IMR-90 (cell line): ENCODE data around the gene ZNF774. TPM values are rescaled to one million over a fixed set of nuclear protein-coding genes. Genes with fewer than 3 reads are reported as not detected.

Experiments
- ATAC-seq: fragments of 200-7000 bp; cut with Tn5 transposase; 2 replicates; pipeline ENCODE4 v1.9.1; 2020; ENCODE audit warnings: low read depth, mild to moderate bottlenecking, moderate library complexity
- BruUV-seq: library from RNA; stranded (reverse); fragments of 400-500 nt; replicated peaks from 2 replicates; lab custom pipeline; 2021; lab: Mats Ljungman, UMichigan
- CTCF ChIA-PET: fragments of 300-600 bp; formaldehyde crosslinking; extraction: SDS; loops from one replicate; lab custom pipeline; 2021; ENCODE audit warnings: antibody characterized with exemption; lab: Yijun Ruan, JAX
- POLR2A ChIA-PET: fragments of 300-600 bp; sonication (Branson Sonifier 250); formaldehyde crosslinking; loops from one replicate; lab custom pipeline; 2022; ENCODE audit warnings: antibody characterized with exemption; ENCODE audit not compliant: unreplicated experiment; lab: Charles Lee
- DNase-seq: peaks from one replicate; pipeline ENCODE4 v3.0.0; 2013
- H2AFZ ChIP-seq: replicated peaks from 2 replicates; pipeline ENCODE3; 2013; ENCODE audit warnings: low read length, mild to moderate bottlenecking; ENCODE audit not compliant: poor library complexity
- H2AK5ac ChIP-seq: 2 replicates; pipeline ENCODE4 v1.6.1; 2013; ENCODE audit warnings: low read depth, low read length, inconsistent platforms
- H2AK9ac ChIP-seq: replicated peaks from 2 replicates; pipeline ENCODE3; 2013; ENCODE audit warnings: mild to moderate bottlenecking, low read depth, low read length, moderate library complexity; ENCODE audit not compliant: poor library complexity
- H2BK120ac ChIP-seq: 2 replicates; pipeline ENCODE4 v1.6.1; 2013; ENCODE audit warnings: low read depth, low read length, inconsistent platforms
- H2BK15ac ChIP-seq: 3 replicates; pipeline ENCODE4 v1.6.1; 2013; ENCODE audit warnings: low read depth, low read length, inconsistent platforms
- H2BK20ac ChIP-seq: 2 replicates; pipeline ENCODE4 v1.6.1; 2013; ENCODE audit warnings: low read depth, mild to moderate bottlenecking, inconsistent platforms, low read length, moderate library complexity
- H2BK5ac ChIP-seq: 2 replicates; pipeline ENCODE4 v1.6.1; 2013; ENCODE audit warnings: mild to moderate bottlenecking, low read depth, low read length, inconsistent platforms; ENCODE audit not compliant: poor library complexity, severe bottlenecking
- H3K14ac ChIP-seq: replicated peaks from 2 replicates; pipeline ENCODE4 v1.6.1; 2013; ENCODE audit warnings: low read depth, low read length, inconsistent platforms
- H3K18ac ChIP-seq: 2 replicates; pipeline ENCODE4 v1.6.1; 2013; ENCODE audit warnings: low read depth, low read length, control low read depth
- H3K23ac ChIP-seq: 2 replicates; pipeline ENCODE4 v1.6.1; 2013; ENCODE audit warnings: low read depth, low read length, inconsistent platforms
- H3K27ac ChIP-seq: 2 replicates; pipeline ENCODE4 v1.5.1; 2013; ENCODE audit warnings: mild to moderate bottlenecking, control low read depth, low read length; ENCODE audit not compliant: insufficient read depth
- H3K27me3 ChIP-seq: 2 replicates; pipeline ENCODE4 v1.6.1; 2013; ENCODE audit warnings: low read length; ENCODE audit not compliant: control insufficient read depth, insufficient read depth
- H3K36me3 ChIP-seq: 2 replicates; pipeline ENCODE4 v1.6.1; 2013; ENCODE audit warnings: low read length, mixed read lengths; ENCODE audit not compliant: control insufficient read depth, insufficient read depth
- H3K4ac ChIP-seq: 2 replicates; pipeline ENCODE4 v1.6.1; 2013; ENCODE audit warnings: low read depth, low read length, inconsistent platforms
- H3K4me1 ChIP-seq: 2 replicates; pipeline ENCODE4 v1.6.1; 2013; ENCODE audit warnings: low read length, mixed read lengths; ENCODE audit not compliant: control insufficient read depth, insufficient read depth
- H3K4me2 ChIP-seq: 2 replicates; pipeline ENCODE4 v1.6.1; 2013; ENCODE audit warnings: low read depth, mild to moderate bottlenecking, control low read depth, low read length, moderate library complexity
- H3K4me3 ChIP-seq: 2 replicates; pipeline ENCODE4 v1.5.1; 2013; ENCODE audit warnings: low read depth, mild to moderate bottlenecking, control low read depth, low read length, moderate library complexity; ENCODE audit not compliant: insufficient read depth
- H3K56ac ChIP-seq: 2 replicates; pipeline ENCODE4 v1.6.1; 2013; ENCODE audit warnings: low read length, inconsistent platforms; ENCODE audit not compliant: insufficient read depth; ENCODE audit errors: extremely low read depth
- H3K79me1 ChIP-seq, 2 experiments: 2 replicates each; pipeline ENCODE4 v1.6.1; 2013; ENCODE audit warnings: low read length in 2 of 2, inconsistent platforms in 1 of 2, low read depth in 1 of 2
- H3K9ac ChIP-seq: 2 replicates; pipeline ENCODE4 v1.6.1; 2013; ENCODE audit warnings: low read depth, low read length, control low read depth
- H3K9me1 ChIP-seq: 2 replicates; pipeline ENCODE4 v1.6.1; 2013; ENCODE audit warnings: low read length, inconsistent platforms; ENCODE audit not compliant: insufficient read depth
- H3K9me3 ChIP-seq: 2 replicates; pipeline ENCODE4 v1.6.1; 2013; ENCODE audit warnings: low read length; ENCODE audit not compliant: control insufficient read depth, insufficient read depth
- H4K20me1 ChIP-seq: 2 replicates; pipeline ENCODE4 v1.6.1; 2013; ENCODE audit warnings: low read length, inconsistent platforms; ENCODE audit not compliant: insufficient read depth
- H4K5ac ChIP-seq: 2 replicates; pipeline ENCODE4 v1.6.1; 2013; ENCODE audit warnings: mild to moderate bottlenecking, low read depth, low read length, control low read depth
- H4K8ac ChIP-seq, 2 experiments: 2 replicates each; pipeline ENCODE4 v1.6.1; 2013; ENCODE audit warnings: low read depth in 2 of 2, low read length in 2 of 2, control low read depth in 1 of 2, inconsistent platforms in 1 of 2
- H4K91ac ChIP-seq: 2 replicates; pipeline ENCODE4 v1.6.1; 2013; ENCODE audit warnings: low read depth, low read length, inconsistent platforms; ENCODE audit not compliant: insufficient read depth
- CEBPB ChIP-seq: IDR thresholded peaks from 2 replicates; pipeline ENCODE4 v1.6.1; 2012; ENCODE audit warnings: low read depth, low read length, improper control_type of control experiment
- WGBS, 2 experiments: methylation state at CpG; one replicate each; pipeline versions ENCODE4 v1.1.5 to v1.1.7; 2013; ENCODE audit warnings: missing lambda C conversion rate in 2 of 2; ENCODE audit not compliant: insufficient read length in 1 of 2; ENCODE audit errors: extremely low coverage in 2 of 2; 5-methylcytosine and 5-hydroxymethylcytosine counted together
- dilution Hi-C: fragments of 300-500 bp; cut with HindIII; formaldehyde crosslinking; loops from one replicate; pipeline ENCODE4 v1.14.3; 2018; ENCODE audit warnings: low sequenced_read_pairs; ENCODE audit not compliant: unreplicated experiment
- in situ Hi-C: fragments of 300-500 bp; cut with MboI; formaldehyde crosslinking; loops from 3 replicates; pipeline ENCODE4 v1.14.3; 2019; ENCODE audit warnings: low sequenced_read_pairs, inconsistent platforms, mixed read lengths
- intact Hi-C: fragments of 100-400 bp; cut with micrococcal nuclease; formaldehyde crosslinking; loops from 2 replicates; pipeline ENCODE4 v1.10.0; 2022
- polyA plus RNA-seq, 3 experiments: library from polyadenylated mRNA; depleted of rRNA; stranded (reverse); fragments of >200 nt; gene quantifications; 2 replicates each; pipeline ENCODE4 v1.2.3, GENCODE V29; 2012; ENCODE audit warnings: low replicate concordance in 1 of 3
- total RNA-seq: library from RNA; depleted of rRNA; stranded (reverse); fragments of >200 nt; gene quantifications from 2 replicates; pipeline ENCODE4 v1.2.3, GENCODE V29; 2012
- TF ChIP-seq, protein P1 (sequence below): fragments of 150-350 bp; IDR thresholded peaks from 2 replicates; pipeline ENCODE4 v1.6.1; 2016; ENCODE audit warnings: low read depth, mild to moderate bottlenecking, low read length, moderate library complexity, borderline replicate concordance

ZNF774 gene
- total and polyA plus RNA-seq, 2 of the 4 experiments (the other 2 are of a cell fraction): 0.91 to 1.1 TPM

GRCh38 chr15:90336705-90337141 is 15.4 kb upstream of the ZNF774 start:
- no CpG with 5 or more reads among the region's 5 CpGs for WGBS, 2 experiments
- peak overlapping the region; percentile 42; the same call in 1 of the 2 replicates for H4K91ac ChIP-seq
- H2AK9ac ChIP-seq: peak overlapping the region; percentile 56
- peak; percentile 47; the same call in 1 of the 2 replicates for TF ChIP-seq CEBPB
- TF ChIP-seq, protein P1, sequence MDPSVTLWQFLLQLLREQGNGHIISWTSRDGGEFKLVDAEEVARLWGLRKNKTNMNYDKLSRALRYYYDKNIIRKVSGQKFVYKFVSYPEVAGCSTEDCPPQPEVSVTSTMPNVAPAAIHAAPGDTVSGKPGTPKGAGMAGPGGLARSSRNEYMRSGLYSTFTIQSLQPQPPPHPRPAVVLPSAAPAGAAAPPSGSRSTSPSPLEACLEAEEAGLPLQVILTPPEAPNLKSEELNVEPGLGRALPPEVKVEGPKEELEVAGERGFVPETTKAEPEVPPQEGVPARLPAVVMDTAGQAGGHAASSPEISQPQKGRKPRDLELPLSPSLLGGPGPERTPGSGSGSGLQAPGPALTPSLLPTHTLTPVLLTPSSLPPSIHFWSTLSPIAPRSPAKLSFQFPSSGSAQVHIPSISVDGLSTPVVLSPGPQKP: no peak
- ChIA-PET CTCF (interaction anchor here (1.5 kb wide), 1 partner anchor 17 kb away, joined by 7 read pairs; no protein-coding TSS in a partner anchor), POLR2A (no interaction called here)
- H3K27ac ChIP-seq: no peak overlapping the region
- DNase-seq: peak; percentile 85
- H3K56ac ChIP-seq: no peak overlapping the region; the same call in 1 of the 2 replicates
- no peaks in the 10 kb centered on the region; a peak in 1 of 4 replicates for H3K79me1 ChIP-seq
- H3K9me3 ChIP-seq: no peaks in the 10 kb centered on the region
- H4K20me1 ChIP-seq: no peaks in the 10 kb centered on the region
- H3K23ac ChIP-seq: 0 out of 2 replicates have a peak overlapping the region, but pooled peaks have one; percentile 46
- peak overlapping the region; percentile 81 for H2AFZ ChIP-seq
- H3K14ac ChIP-seq: peak overlapping the region; percentile 80
- H2BK5ac ChIP-seq: peak overlapping the region; percentile 11
- H4K8ac ChIP-seq: peak overlapping the region in 1 of 2 experiments; percentile 52; a peak in 1 of 4 replicates
- no peak overlapping the region for H4K5ac ChIP-seq
- in situ Hi-C loops: no loop called here
- peak overlapping the region; percentile 53 for H3K4ac ChIP-seq
- H2AK5ac ChIP-seq: peak overlapping the region; percentile 35; the same call in 1 of the 2 replicates
- dilution Hi-C loops: no loop called here
- peaks cover 8% of the 10 kb centered on the region for H3K9me1 ChIP-seq
- BruUV-seq: no TSS peak
- peak; percentile 89 for ATAC-seq
- H3K4me1 ChIP-seq: peaks cover 8% of the 10 kb centered on the region
- H3K18ac ChIP-seq: no peak overlapping the region
- H3K4me2 ChIP-seq: no peak overlapping the region; the same call in 1 of the 2 replicates
- no peak overlapping the region for H3K4me3 ChIP-seq
- H2BK20ac ChIP-seq: peak overlapping the region; percentile 44; the same call in 1 of the 2 replicates
- intact Hi-C loops: no loop called here
- H2BK15ac ChIP-seq: no peak overlapping the region; the same call in 2 of the 3 replicates
- no peak overlapping the region for H3K9ac ChIP-seq
- H2BK120ac ChIP-seq: peak overlapping the region; percentile 32; the same call in 1 of the 2 replicates
- H3K27me3 ChIP-seq: no peaks in the 10 kb centered on the region
- no peaks in the 10 kb centered on the region for H3K36me3 ChIP-seq
